Measurements from ENCODE around the gene ADAMTS16. TPM values are rescaled to one million over a fixed set of nuclear protein-coding genes. Genes with fewer than 3 reads are reported as not detected.

The ADAMTS16 gene
- total RNA-seq, 6 experiments from 2014 or later: 0.26 to 0.70 (median 0.50) TPM; not detected in 1

GRCh38 chr5:5103245-5103644 is 36.9 kb upstream of the ADAMTS16 start:
- no peak overlapping the region for H3K4me3 Mint-ChIP-seq
- no peak overlapping the region for H3K27ac Mint-ChIP-seq
- H3K9me3 Mint-ChIP-seq: peaks cover 12% of the 10 kb centered on the region
- DNase-seq: no peak
- H3K27me3 Mint-ChIP-seq (ENCODE audit: insufficient read depth): no peaks in the 10 kb centered on the region
- H3K4me1 Mint-ChIP-seq (ENCODE audit: low read depth): no peaks in the 10 kb centered on the region
- H3K36me3 Mint-ChIP-seq (ENCODE audit: low read depth): no peaks in the 10 kb centered on the region
- TF ChIP-seq CTCF (IDR thresholded peaks at IDR 0.05): no peak

GRCh38 chr5:5104550-5104949 is 35.6 kb upstream of the ADAMTS16 start:
- no peak for DNase-seq
- Mint-ChIP-seq H3K27ac (no peak overlapping the region), H3K9me3 (peaks cover 12% of the 10 kb centered on the region), H3K4me3 (no peak overlapping the region), H3K36me3 (ENCODE audit: low read depth) (no peaks in the 10 kb centered on the region), H3K4me1 (ENCODE audit: low read depth) (no peaks in the 10 kb centered on the region), H3K27me3 (ENCODE audit: insufficient read depth) (no peaks in the 10 kb centered on the region)
- TF ChIP-seq CTCF (IDR thresholded peaks at IDR 0.05): no peak

GRCh38 chr5:5105531-5105930 is 34.6 kb upstream of the ADAMTS16 start:
- no peak overlapping the region for H3K27ac Mint-ChIP-seq
- H3K9me3 Mint-ChIP-seq: peaks cover 12% of the 10 kb centered on the region
- peaks cover 2% of the 10 kb centered on the region; the same call in 1 of the 2 replicates for H3K27me3 Mint-ChIP-seq (ENCODE audit: insufficient read depth)
- no peak overlapping the region for H3K4me3 Mint-ChIP-seq
- no peaks in the 10 kb centered on the region for H3K36me3 Mint-ChIP-seq (ENCODE audit: low read depth)
- no peak for DNase-seq
- no peak for TF ChIP-seq CTCF (IDR thresholded peaks at IDR 0.05)
- no peaks in the 10 kb centered on the region for H3K4me1 Mint-ChIP-seq (ENCODE audit: low read depth)

GRCh38 chr5:5116956-5117355 is 23.2 kb upstream of the ADAMTS16 start:
- Mint-ChIP-seq H3K4me1 (ENCODE audit: low read depth) (no peaks in the 10 kb centered on the region), H3K36me3 (ENCODE audit: low read depth) (no peaks in the 10 kb centered on the region), H3K27me3 (ENCODE audit: insufficient read depth) (peaks cover 6% of the 10 kb centered on the region), H3K4me3 (no peak overlapping the region), H3K9me3 (peaks cover 24% of the 10 kb centered on the region; the same call in 1 of the 2 replicates), H3K27ac (no peak overlapping the region)
- no peak for TF ChIP-seq CTCF (IDR thresholded peaks at IDR 0.05)
- DNase-seq: no peak

GRCh38 chr5:5122776-5123175 is 17.4 kb upstream of the ADAMTS16 start:
- H3K27ac Mint-ChIP-seq: no peak overlapping the region
- H3K27me3 Mint-ChIP-seq (ENCODE audit: insufficient read depth): peaks cover 4% of the 10 kb centered on the region; the same call in 1 of the 2 replicates
- DNase-seq: no peak
- peaks cover 24% of the 10 kb centered on the region; the same call in 1 of the 2 replicates for H3K9me3 Mint-ChIP-seq
- no peaks in the 10 kb centered on the region for H3K36me3 Mint-ChIP-seq (ENCODE audit: low read depth)
- no peak overlapping the region for H3K4me3 Mint-ChIP-seq
- no peak for TF ChIP-seq CTCF (IDR thresholded peaks at IDR 0.05)
- H3K4me1 Mint-ChIP-seq (ENCODE audit: low read depth): peaks cover 12% of the 10 kb centered on the region

- Mint-ChIP-seq H3K9me3 (peaks cover 9% of the 10 kb centered on the region; the same call in 1 of the 2 replicates), H3K27me3 (ENCODE audit: insufficient read depth) (peaks cover 4% of the 10 kb centered on the region; the same call in 1 of the 2 replicates), H3K36me3 (ENCODE audit: low read depth) (no peaks in the 10 kb centered on the region), H3K4me3 (no peak overlapping the region), H3K27ac (no peak overlapping the region), H3K4me1 (ENCODE audit: low read depth) (peaks cover 12% of the 10 kb centered on the region)
- no peak for DNase-seq
- no peak for TF ChIP-seq CTCF (IDR thresholded peaks at IDR 0.05)
Observed at GRCh38 chr5:5124231-5124630, 15.9 kb upstream of the ADAMTS16 start.
